ENCODE measurements around the gene KHSRP. TPM values are rescaled to one million over a fixed set of nuclear protein-coding genes. Genes with fewer than 3 reads are reported as not detected.
A peak's percentile ranks its signal among the peaks of the same experiment; 100 is the strongest.

KHSRP gene
- total RNA-seq, 6 experiments from 2014 or later: 68.1 to 89.5 (median 76.1) TPM

DNA sequence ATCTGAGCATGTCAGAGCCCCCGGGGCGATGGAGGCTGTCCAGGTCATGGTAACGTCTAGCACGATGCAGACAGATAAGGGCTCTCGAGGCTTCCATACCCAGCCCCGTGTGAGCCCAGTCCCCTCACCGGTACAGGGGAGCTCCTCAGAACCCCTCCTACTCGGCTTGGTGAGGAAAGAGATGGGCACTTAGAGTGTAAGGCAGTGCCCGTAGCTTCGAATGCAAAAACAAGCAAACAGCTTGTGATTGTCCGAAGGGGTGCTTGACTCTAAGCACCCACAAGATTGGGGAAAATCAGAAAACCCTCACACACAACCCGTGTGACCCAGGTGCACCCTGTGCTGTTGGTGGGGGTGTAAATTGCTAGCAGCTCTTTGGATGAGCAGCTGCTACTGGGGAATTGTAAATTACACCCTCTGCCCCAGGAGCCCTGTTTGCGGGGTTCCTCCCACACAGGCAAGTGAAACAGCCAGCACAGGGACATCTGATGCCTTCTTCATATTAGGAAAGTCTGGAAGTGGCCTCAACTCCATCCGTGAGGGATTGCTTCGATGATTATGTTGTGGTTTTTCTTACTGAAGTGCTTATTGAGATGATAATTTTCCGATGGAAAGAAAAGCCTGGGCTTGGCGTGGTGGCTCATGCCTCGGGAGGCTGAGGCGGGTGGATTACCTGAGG, 48.0 kb downstream of the KHSRP start:
- Histone ChIP-seq H3K9me3 (no peaks in the 10 kb centered on the region), H3K27ac (no peak overlapping the region), H3K4me1 (peaks cover 0 to 5% (median 3%) of the 10 kb centered on the region in 4 donors), H3K27me3 (no peaks in the 10 kb centered on the region), H3K36me3 (peaks cover 0 to 34% (median 15%) of the 10 kb centered on the region in 4 donors), H3K4me3 (no peak overlapping the region)
- DNase-seq: no peak
- intact Hi-C loops (cut with DNase I): no loop called here
- 84% methylated on average over 14 of the region's 19 CpGs for WGBS (ENCODE audit: insufficient coverage, low coverage, low lambda C conversion rate, missing lambda C conversion rate)
- ATAC-seq: no peak
- TF ChIP-seq POLR2A (IDR thresholded peaks at IDR 0.05): no peak

DNA sequence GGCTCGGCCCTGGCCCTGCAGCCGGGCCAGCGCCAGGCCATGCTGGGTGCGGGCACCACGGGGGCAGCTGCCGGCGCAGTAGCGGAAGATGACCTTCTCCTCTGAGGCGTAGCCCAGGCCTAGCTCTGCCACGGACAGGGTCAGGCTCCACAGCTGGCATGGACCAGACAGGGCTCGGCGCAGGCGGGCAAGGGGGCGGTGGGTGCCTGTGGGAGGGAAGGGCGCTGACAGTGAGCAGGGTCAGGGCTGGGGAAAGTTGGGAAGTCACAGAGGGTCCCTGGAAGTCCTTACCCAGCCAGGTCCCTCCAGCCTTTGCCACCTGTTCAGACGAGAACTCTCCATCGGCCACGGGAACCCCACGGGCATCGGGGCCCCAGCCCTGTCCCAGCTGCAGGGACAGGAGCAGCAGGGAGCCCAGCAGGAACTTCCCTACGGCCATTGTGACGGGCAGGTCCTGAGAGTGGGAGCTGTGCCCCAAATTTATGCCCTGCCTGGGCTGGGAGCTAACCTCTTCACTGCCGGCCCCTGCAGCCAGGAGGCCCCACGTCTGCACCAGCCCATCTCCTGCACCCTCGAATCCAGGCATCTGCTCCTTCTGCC, 49.1 kb downstream of the KHSRP start, which contains the start of gene PSPN:
Gene PSPN, minus strand, starts transcription at position 523 of the 600 bp plus-strand sequence. Its CDS starts 84 bp downstream, at position 439.
- ATAC-seq (no peak), DNase-seq (peak in 1 of 3 donors; percentile 29)
- TF ChIP-seq, protein P1, sequence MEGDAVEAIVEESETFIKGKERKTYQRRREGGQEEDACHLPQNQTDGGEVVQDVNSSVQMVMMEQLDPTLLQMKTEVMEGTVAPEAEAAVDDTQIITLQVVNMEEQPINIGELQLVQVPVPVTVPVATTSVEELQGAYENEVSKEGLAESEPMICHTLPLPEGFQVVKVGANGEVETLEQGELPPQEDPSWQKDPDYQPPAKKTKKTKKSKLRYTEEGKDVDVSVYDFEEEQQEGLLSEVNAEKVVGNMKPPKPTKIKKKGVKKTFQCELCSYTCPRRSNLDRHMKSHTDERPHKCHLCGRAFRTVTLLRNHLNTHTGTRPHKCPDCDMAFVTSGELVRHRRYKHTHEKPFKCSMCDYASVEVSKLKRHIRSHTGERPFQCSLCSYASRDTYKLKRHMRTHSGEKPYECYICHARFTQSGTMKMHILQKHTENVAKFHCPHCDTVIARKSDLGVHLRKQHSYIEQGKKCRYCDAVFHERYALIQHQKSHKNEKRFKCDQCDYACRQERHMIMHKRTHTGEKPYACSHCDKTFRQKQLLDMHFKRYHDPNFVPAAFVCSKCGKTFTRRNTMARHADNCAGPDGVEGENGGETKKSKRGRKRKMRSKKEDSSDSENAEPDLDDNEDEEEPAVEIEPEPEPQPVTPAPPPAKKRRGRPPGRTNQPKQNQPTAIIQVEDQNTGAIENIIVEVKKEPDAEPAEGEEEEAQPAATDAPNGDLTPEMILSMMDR (IDR thresholded peaks at IDR 0.05): no peak
- no peak for TF ChIP-seq POLR2A (IDR thresholded peaks at IDR 0.05)
- Histone ChIP-seq H3K4me1 (peaks cover 0 to 7% (median 3%) of the 10 kb centered on the region in 4 donors), H3K9me3 (no peaks in the 10 kb centered on the region), H3K27ac (no peak within 1 kb of the TSS), H3K27me3 (no peaks in the 10 kb centered on the region), H3K4me3 (no peak within 1 kb of the TSS), H3K36me3 (peaks cover 0 to 23% (median 8%) of the 10 kb centered on the region in 4 donors)
- intact Hi-C loops (cut with DNase I): no loop called here
- WGBS (ENCODE audit: insufficient coverage, low coverage, low lambda C conversion rate, missing lambda C conversion rate): 83% methylated on average over 1 of the region's 25 CpGs

DNA sequence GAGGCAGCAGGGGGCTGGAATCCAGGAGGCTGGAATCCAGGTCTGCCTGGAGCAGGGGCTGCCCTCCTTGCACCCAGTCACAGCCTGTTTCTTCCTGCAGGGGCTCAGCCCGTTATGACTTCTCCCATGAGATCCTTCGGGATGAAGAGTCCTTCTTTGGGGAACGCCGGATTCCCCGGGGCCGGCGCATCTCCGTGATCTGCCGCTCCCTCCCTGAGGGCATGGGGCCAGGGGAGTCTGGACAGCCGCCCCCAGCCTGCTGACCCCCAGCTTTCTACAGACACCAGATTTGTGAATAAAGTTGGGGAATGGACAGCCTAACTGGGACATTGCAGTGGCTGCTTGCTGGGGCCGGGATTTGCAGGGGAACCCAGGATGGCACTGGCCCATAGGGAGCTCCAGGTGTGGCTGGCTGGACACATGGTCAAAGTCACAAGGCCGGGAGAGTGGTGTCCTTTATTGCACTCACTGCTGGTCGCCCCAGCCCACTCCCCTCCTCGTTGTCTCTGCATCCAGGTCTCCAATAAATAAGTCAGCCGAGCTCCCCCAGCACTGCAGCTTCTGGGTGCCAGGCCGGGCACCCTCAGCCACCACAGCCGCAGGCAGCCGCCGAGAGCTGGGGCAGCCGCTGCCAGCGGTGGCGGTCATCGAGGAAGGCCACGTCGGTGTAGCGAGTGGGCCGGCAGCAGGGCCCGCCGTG, 49.8 kb downstream of the KHSRP start:
- Histone ChIP-seq H3K27ac (no peak overlapping the region), H3K36me3 (peaks cover 0 to 16% (median 3%) of the 10 kb centered on the region in 4 donors), H3K27me3 (no peaks in the 10 kb centered on the region), H3K4me3 (no peak overlapping the region), H3K9me3 (no peaks in the 10 kb centered on the region), H3K4me1 (peaks cover 0 to 7% (median 3%) of the 10 kb centered on the region in 4 donors)
- WGBS (ENCODE audit: insufficient coverage, low coverage, low lambda C conversion rate, missing lambda C conversion rate): no CpG with 5 or more reads among the region's 29 CpGs
- intact Hi-C loops (cut with DNase I): no loop called here
- DNase-seq: peak in 1 of 3 donors; percentile 25
- ATAC-seq: no peak
- TF ChIP-seq, protein P1 (IDR thresholded peaks at IDR 0.05): no peak
- no peak for TF ChIP-seq POLR2A (IDR thresholded peaks at IDR 0.05)

DNA sequence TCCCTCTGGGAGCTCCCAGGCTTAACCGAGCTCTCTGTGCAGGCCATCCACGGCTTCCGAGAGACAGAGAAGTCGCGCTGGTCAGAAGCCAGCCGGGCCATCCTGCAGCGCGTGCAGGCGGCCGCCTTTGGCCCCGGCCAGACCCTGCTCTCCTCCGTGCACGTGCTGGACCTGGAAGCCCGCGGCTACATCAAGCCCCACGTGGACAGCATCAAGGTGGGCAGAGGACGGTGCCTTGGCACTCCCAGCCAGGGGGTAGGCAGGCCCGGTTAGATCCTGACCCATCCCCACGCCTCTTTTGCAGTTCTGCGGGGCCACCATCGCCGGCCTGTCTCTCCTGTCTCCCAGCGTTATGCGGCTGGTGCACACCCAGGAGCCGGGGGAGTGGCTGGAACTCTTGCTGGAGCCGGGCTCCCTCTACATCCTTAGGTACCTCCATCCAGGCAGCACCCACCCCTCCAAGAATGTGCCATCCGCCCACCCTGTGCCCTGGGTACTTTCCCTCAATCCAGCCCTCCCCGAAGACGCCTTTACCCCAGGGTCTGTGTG, 50.4 kb downstream of the KHSRP start:
- Histone ChIP-seq H3K27me3 (no peaks in the 10 kb centered on the region), H3K9me3 (no peaks in the 10 kb centered on the region), H3K4me3 (no peak overlapping the region), H3K4me1 (peaks cover 0 to 7% (median 3%) of the 10 kb centered on the region in 4 donors), H3K27ac (no peak overlapping the region), H3K36me3 (peaks cover 0 to 10% (median 0%) of the 10 kb centered on the region in 4 donors)
- no peak for TF ChIP-seq POLR2A (IDR thresholded peaks at IDR 0.05)
- intact Hi-C loops (cut with DNase I): no loop called here
- peak in 2 of 3 donors; percentile 37 to 59 for DNase-seq
- ATAC-seq: no peak
- WGBS (ENCODE audit: insufficient coverage, low coverage, low lambda C conversion rate, missing lambda C conversion rate): 93% methylated on average over 8 of the region's 29 CpGs

DNA sequence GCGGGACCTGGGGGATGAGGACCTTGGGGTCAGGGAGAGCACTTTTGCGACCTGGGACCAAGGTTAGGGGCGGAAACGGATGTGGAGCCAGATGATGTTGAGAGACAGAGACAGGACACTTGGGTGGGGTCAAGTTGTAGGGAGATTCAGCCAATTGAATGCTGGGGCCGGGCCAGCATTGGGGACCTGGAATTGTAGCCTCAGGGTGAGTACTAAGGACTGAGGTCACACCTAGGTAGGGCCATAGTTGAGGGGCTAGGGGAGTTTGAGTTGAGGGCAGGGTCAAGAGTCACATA, 50.9 kb downstream of the KHSRP start:
- no peak overlapping the region for H3K27ac ChIP-seq
- H3K4me1 ChIP-seq: peaks cover 0 to 7% (median 3%) of the 10 kb centered on the region in 4 donors

More for the DNA sequence above, 50.9 kb downstream of the KHSRP start:
- ATAC-seq (no peak), DNase-seq (no peak)
- no peaks in the 10 kb centered on the region for H3K9me3 ChIP-seq
- 32% methylated on average over 5 of the region's 5 CpGs for WGBS (ENCODE audit: insufficient coverage, low coverage, low lambda C conversion rate, missing lambda C conversion rate)
- H3K27me3 ChIP-seq: no peaks in the 10 kb centered on the region
- intact Hi-C loops (cut with DNase I): no loop called here
- peaks cover 0 to 10% (median 0%) of the 10 kb centered on the region in 4 donors for H3K36me3 ChIP-seq
- no peak for TF ChIP-seq POLR2A (IDR thresholded peaks at IDR 0.05)
- TF ChIP-seq, protein P1 (IDR thresholded peaks at IDR 0.05): no peak
- peak overlapping the region in 2 of 3 donors; percentile 16 to 96 for H3K4me3 ChIP-seq
